HG03354 (cell line): ENCODE measurements around the gene CLDN20.

ENCODE experiments used
- ATAC-seq: cut with Tn5 transposase; IDR thresholded peaks from one replicate; pipeline ENCODE4 v1.9.1; 2021; ENCODE audit warnings: mild to moderate bottlenecking; ENCODE audit not compliant: unreplicated experiment, poor library complexity, severe bottlenecking

The CLDN20 gene

DNA sequence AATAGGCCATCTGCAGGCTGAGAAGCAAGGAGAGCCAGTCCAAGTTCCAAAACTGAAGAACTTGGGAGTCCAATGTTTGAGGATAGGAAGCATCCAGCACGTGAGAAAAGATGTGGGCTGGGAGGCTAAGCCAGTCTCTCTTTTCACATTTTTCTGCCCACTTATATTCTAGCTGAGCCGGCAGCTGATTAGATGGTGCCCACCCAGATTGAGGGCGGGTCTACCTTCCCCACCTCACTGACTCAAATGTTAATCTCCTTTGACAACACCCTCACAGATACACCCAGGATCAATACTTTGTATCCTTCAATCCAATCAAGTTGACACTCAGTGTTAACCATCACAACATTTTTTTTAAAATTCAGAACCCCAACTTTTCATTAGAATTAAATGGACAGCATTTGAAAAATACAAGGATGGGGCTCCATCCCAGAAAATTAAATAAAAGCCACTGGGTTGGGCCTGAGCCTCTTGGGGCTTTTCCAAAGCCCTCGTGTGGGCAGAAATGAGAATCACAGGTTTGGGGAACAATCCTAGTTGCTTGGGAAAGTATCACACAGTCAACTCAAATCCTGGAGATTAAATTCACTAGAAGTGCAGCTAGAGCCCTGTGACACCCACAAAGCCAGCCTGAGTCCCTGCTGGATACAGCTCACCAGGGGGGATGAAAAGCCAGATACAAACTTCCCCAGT is 2.2 kb downstream of the CLDN20 start:
- no peak for ATAC-seq

GRCh38 chr6:155267411-155267810 is 3.6 kb downstream of the CLDN20 start:
- ATAC-seq = no peak

DNA sequence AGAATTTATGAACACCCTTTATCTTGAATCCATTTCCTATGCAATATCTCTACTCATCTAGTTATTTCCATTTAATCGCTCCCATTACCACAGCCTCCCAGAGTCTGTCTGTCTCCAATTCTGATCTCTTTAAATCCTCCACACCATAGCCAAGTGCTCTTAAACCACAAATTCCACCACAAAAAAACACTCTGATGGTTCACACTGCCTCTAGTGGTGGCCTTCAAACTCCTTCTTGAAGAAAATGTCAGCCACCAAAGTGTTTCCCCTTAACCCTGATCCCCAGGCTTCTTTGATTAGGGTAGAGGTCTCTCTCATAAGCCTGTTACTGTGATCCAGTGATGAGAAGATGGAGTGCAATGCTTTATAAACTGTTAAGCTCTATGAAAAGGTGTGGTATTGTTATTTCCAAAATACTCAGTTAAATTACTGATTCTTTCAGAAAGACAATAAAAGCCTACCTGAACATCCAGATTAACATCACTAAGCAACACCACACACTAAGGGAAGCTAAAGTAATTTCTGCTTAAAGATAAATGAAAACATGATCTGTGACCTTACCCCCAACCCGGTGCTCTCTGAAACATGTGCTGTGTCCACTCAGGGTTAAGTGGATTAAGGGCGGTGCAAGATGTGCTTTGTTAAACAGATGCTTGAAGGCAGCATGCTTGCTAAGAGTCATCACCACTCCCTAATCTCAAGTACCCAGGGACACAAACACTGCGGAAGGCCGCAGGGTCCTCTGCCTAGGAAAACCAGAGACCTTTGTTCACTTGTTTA is 4.5 kb downstream of the CLDN20 start:
- peak; percentile 67 for ATAC-seq

- ATAC-seq = no peak
Measured at GRCh38 chr6:155269765-155270164, 6.0 kb downstream of the CLDN20 start.

DNA sequence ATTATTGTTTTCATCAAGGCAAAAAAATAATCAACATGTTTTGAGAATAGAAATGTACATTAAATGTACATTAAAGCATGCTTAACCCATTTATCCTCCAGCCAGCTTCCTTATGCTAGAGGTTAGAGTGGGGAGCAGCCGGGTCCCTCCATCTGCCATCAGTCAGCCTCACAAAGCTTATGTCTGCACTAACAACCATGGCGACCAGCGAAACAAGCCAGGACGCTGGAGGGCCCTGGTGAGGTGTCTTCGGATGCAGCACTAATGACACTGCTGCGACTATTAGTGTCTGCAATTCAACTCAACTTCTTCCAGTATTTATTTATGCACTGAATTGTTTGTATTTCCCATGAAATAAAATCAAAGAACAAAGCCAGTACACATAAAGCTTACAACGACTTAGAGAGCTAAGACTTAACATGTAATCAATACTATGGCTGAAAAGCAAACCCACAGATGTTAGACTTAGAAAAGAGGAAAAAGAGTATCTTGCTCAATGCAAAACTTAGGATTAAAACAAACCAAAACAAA is 6.8 kb downstream of the CLDN20 start:
- ATAC-seq = no peak

DNA sequence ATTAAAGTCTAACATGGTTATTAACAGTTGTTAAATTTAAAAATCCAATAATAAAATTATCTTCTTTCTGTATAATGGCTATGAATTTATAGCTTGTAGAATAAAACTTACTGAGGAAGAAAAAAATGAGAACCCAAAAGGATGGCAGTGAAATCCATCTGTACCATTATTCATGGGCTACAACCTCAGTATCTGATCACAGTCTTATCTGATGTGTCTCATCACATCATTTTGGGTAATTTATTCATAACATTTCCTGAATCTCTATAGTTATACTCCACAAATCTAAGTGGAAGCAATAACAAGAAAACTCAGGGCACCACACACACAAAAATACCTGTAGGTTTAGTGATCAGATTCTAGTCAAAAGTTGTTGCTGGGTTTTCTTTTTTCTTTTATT is 7.3 kb downstream of the CLDN20 start:
- ATAC-seq = no peak

DNA sequence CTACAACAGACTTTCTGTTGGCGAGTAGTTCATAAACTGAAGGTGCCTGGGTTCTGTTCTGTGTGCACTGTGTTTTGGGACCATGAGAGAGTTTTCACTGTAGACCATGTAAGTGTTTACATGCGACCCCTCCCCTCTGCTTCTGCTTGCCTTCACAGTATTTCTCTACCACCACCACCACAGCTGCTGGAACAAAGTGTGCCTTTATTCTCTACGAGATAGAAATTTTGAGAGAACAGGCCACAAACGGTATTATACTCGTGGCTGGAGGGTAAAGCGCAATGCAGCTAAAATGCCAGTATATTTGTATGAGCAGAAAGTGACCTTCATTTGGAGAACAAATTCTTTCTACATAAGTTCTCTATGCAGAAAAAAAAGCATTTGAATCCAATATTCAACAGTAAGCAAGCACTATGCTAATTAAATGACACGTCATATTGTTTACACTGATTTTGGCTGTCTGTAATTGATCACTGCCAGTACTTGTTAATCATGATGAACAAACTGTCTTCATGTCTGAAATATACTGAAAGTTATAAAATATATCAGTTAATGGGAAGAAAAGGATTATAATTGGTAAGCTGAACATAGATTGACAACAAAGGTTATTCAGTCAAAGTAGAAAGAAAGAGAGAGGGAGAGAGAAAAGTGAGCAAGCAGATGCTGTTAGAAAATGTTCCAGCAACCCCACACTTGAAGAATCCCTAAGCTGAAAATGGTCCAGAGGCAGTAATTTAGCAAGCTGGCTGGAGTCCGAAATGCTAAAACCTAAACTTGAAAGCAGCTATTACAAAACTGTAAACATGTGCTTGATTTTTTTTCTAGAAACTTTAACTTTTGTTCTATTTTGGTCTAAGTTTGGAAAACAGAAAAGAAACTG is 8.8 kb downstream of the CLDN20 start:
- no peak for ATAC-seq

- ATAC-seq = no peak
Measured at GRCh38 chr6:155273431-155273830, 9.6 kb downstream of the CLDN20 start.

GRCh38 chr6:155274106-155274505 is 10.3 kb downstream of the CLDN20 start:
- no peak for ATAC-seq

- ATAC-seq = no peak
Measured at GRCh38 chr6:155274533-155274932, 10.7 kb downstream of the CLDN20 start.

DNA sequence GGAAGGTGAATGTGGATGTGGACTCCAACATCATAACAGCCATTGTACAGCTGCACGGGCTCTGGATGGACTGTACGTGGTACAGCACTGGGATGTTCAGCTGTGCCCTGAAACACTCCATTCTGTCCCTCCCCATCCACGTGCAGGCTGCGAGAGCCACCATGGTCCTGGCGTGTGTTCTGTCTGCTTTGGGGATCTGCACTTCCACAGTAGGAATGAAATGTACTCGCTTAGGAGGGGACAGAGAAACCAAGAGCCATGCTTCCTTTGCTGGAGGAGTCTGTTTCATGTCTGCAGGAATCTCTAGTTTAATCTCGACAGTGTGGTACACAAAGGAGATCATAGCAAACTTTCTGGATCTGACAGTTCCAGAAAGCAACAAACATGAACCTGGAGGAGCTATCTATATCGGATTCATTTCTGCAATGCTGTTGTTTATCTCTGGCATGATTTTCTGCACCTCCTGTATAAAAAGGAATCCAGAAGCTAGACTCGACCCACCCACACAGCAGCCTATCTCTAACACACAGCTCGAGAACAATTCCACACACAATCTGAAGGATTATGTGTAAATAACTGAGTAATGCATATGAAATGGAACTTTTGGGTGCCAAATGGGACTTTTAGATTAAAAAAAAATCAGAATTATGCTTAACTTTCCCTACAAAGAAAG is 12.1 kb downstream of the CLDN20 start:
- ATAC-seq = no peak

DNA sequence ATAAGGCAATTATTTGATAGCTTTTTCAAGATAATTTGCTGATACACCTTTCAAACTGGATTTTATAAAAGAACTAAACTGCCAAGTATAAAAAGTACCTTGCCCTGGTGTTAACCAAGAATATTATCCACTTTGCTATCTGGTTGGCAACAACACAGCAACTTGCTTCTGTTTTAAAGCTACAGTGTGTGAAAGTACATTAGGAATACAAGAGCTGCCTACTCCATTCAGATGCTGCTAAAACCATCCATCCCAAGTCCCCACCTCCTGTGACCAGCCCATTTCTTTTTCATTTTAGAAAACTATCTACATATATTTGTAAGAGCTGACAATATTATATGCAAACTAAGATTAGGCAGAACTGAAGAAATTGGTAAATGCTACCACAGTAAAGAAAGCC is 12.8 kb downstream of the CLDN20 start:
- ATAC-seq = no peak

- no peak for ATAC-seq
Measured at GRCh38 chr6:155278319-155279049, 14.7 kb downstream of the CLDN20 start.

GRCh38 chr6:155284775-155285174 is 21.0 kb downstream of the CLDN20 start:
- no peak for ATAC-seq

- no peak for ATAC-seq
Measured at GRCh38 chr6:155287762-155288161, 23.9 kb downstream of the CLDN20 start.

GRCh38 chr6:155290491-155290890 is 26.7 kb downstream of the CLDN20 start:
- ATAC-seq = no peak

- no peak for ATAC-seq
Measured at GRCh38 chr6:155291291-155291690, 27.5 kb downstream of the CLDN20 start.

- ATAC-seq = no peak
Measured at GRCh38 chr6:155292711-155293110, 28.9 kb downstream of the CLDN20 start.

DNA sequence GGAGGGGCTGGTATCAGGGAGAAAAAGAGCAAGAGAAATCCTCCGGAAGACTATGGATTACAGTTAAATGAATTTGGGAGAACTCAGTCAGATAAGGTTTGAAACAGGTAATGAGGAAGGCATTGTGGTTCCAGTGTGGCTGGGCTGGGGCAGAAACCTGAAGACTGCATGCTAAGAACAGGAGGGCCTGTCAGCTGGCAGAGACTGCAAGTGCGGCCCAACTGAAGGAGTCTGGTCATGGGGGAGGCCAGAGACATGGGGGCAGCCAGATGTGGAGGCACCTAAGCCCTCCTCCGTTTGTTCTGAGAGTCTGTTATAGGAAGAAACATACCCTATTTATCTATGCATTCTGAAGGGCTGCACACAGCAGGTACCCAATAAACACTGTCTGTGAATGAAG is 33.9 kb downstream of the CLDN20 start:
- no peak for ATAC-seq
